HG02798 (cell line): ENCODE data around the gene RFFL.

Experiments
- ATAC-seq: cut with Tn5 transposase; IDR thresholded peaks from one replicate; pipeline ENCODE4 v1.9.1; 2021; ENCODE audit warnings: mild to moderate bottlenecking; ENCODE audit not compliant: unreplicated experiment, poor library complexity

The RFFL gene

GRCh38 chr17:34980681-34981537, 82.6 kb downstream of the RFFL start:
- peak; percentile 88 for ATAC-seq

- peak; percentile 89 for ATAC-seq
These were observed 83.2 kb downstream of the RFFL start, which contains the start of gene LIG3 for GRCh38 chr17:34980353-34980680. Gene LIG3 (plus strand): TSS chr17:34980512. CDS start chr17:34983006, 2,494 bp downstream.

GRCh38 chr17:34979650-34980352, 83.7 kb downstream of the RFFL start:
- no peak for ATAC-seq

GRCh38 chr17:34979153-34979552, 84.4 kb downstream of the RFFL start:
- no peak for ATAC-seq

- ATAC-seq: no peak
These were observed 88.4 kb downstream of the RFFL start for GRCh38 chr17:34974794-34975785.

- ATAC-seq: no peak
These were observed 89.3 kb downstream of the RFFL start for GRCh38 chr17:34974179-34974578.

- peak; percentile 96 for ATAC-seq
These were observed 102.2 kb downstream of the RFFL start, which contains the start of the genes CCT6B and ZNF830 for GRCh38 chr17:34961093-34961911. Gene CCT6B (minus strand): TSS chr17:34961460. CDS start chr17:34961393, 67 bp downstream. Gene ZNF830 (plus strand): TSS chr17:34961540. CDS start chr17:34961567, 27 bp downstream.

GRCh38 chr17:34958438-34958837, 105.1 kb downstream of the RFFL start:
- ATAC-seq: no peak
